Peyer's patch (tissue), 4 donors: ENCODE data around the gene SCN5A. TPM values are rescaled to one million over a fixed set of nuclear protein-coding genes. Genes with fewer than 3 reads are reported as not detected.

Source experiments
- DNase-seq, 3 donors: peaks; one replicate each; pipeline ENCODE4 v3.0.0-alpha.2; 2017 to 2019
- H3K27ac ChIP-seq, 4 donors: fragments of 200-600 bp; sonication (generic); one replicate each; pipeline ENCODE4 v1.5.1; 2016 to 2019
- H3K27me3 ChIP-seq, 2 donors: fragments of 200-600 bp; sonication (generic); one replicate each; pipeline ENCODE4 v1.5.1; 2019
- H3K36me3 ChIP-seq, 3 donors: fragments of 200-600 bp; sonication (generic); one replicate each; pipeline ENCODE4 v1.5.1; 2016 to 2019
- H3K4me1 ChIP-seq, 4 donors: fragments of 200-600 bp; sonication (generic); one replicate each; pipeline ENCODE4 v1.5.1; 2016 to 2019
- H3K4me3 ChIP-seq, 4 donors: fragments of 200-600 bp; sonication (generic); 1 replicate in 3 of 4; 2 replicates in 1 of 4; pipeline ENCODE4 v1.5.1; 2016 to 2019; ENCODE audit warnings: mild to moderate bottlenecking in 1 of 4
- H3K9me3 ChIP-seq, 4 donors: fragments of 200-600 bp; sonication (generic); one replicate each; pipeline ENCODE4 v1.5.1; 2016 to 2019; ENCODE audit warnings: mild to moderate bottlenecking in 1 of 4
- CTCF ChIP-seq, 6 experiments: fragments of 450-650 bp in 4 of 6; fragments of 200-600 bp in 2 of 6; sonication (generic) in 1 of 6; IDR thresholded peaks; one replicate each; pipeline ENCODE4 v1.5.1; 2017 to 2019; ENCODE audit warnings: antibody characterized with exemption in 6 of 6, mild to moderate bottlenecking in 3 of 6, moderate library complexity in 1 of 6
- POLR2A ChIP-seq, 2 donors: fragments of 450-650 bp; IDR thresholded peaks; one replicate each; pipeline ENCODE4 v1.5.1; 2017; ENCODE audit warnings: antibody characterized with exemption in 2 of 2, mild to moderate bottlenecking in 2 of 2, moderate library complexity in 2 of 2
- total RNA-seq, 4 donors: library from RNA; depleted of rRNA; stranded (reverse); fragments of >200 nt; gene quantifications; one replicate each; pipeline ENCODE4 v1.1.0, GENCODE V29; 2016

SCN5A gene
- total RNA-seq, 4 donors from 2014 or later: 0.13 TPM; not detected in 3

- peak in 1 of 3 donors; percentile 13 for DNase-seq
- no peak for TF ChIP-seq CTCF (IDR thresholded peaks at IDR 0.05)
- TF ChIP-seq POLR2A (IDR thresholded peaks at IDR 0.05): no peak
- Histone ChIP-seq H3K27ac (no peak overlapping the region), H3K27me3 (no peaks in the 10 kb centered on the region), H3K36me3 (no peaks in the 10 kb centered on the region), H3K9me3 (no peaks in the 10 kb centered on the region), H3K4me3 (no peak overlapping the region), H3K4me1 (no peaks in the 10 kb centered on the region)
These were observed 47.4 kb downstream of the SCN5A start for GRCh38 chr3:38601956-38602550.

GRCh38 chr3:38600551-38600950 is 48.9 kb downstream of the SCN5A start:
- H3K36me3 ChIP-seq: no peaks in the 10 kb centered on the region
- H3K9me3 ChIP-seq: no peaks in the 10 kb centered on the region
- no peak overlapping the region for H3K27ac ChIP-seq
- H3K27me3 ChIP-seq: no peaks in the 10 kb centered on the region
- DNase-seq: peak in 1 of 3 donors; percentile 2
- no peak for TF ChIP-seq POLR2A (IDR thresholded peaks at IDR 0.05)
- TF ChIP-seq CTCF (IDR thresholded peaks at IDR 0.05): no peak
- H3K4me1 ChIP-seq: no peaks in the 10 kb centered on the region
- no peak overlapping the region for H3K4me3 ChIP-seq

- TF ChIP-seq CTCF (IDR thresholded peaks at IDR 0.05) (no peak), POLR2A (IDR thresholded peaks at IDR 0.05) (no peak)
- H3K27me3 ChIP-seq: no peaks in the 10 kb centered on the region
- no peaks in the 10 kb centered on the region for H3K9me3 ChIP-seq
- H3K4me1 ChIP-seq: no peaks in the 10 kb centered on the region
- DNase-seq: peak in 1 of 3 donors; percentile 9
- H3K27ac ChIP-seq: no peak overlapping the region
- no peak overlapping the region for H3K4me3 ChIP-seq
- no peaks in the 10 kb centered on the region for H3K36me3 ChIP-seq
These were observed 49.6 kb downstream of the SCN5A start for GRCh38 chr3:38599886-38600285.

GRCh38 chr3:38598791-38599190 is 50.7 kb downstream of the SCN5A start:
- Histone ChIP-seq H3K36me3 (no peaks in the 10 kb centered on the region), H3K4me1 (no peaks in the 10 kb centered on the region), H3K27ac (no peak overlapping the region), H3K9me3 (no peaks in the 10 kb centered on the region), H3K4me3 (no peak overlapping the region), H3K27me3 (no peaks in the 10 kb centered on the region)
- DNase-seq: peak in 1 of 3 donors; percentile 41
- no peak for TF ChIP-seq POLR2A (IDR thresholded peaks at IDR 0.05)
- TF ChIP-seq CTCF (IDR thresholded peaks at IDR 0.05): no peak

GRCh38 chr3:38597502-38598060 is 51.9 kb downstream of the SCN5A start:
- no peaks in the 10 kb centered on the region for H3K36me3 ChIP-seq
- H3K27me3 ChIP-seq: no peaks in the 10 kb centered on the region
- TF ChIP-seq POLR2A (IDR thresholded peaks at IDR 0.05) (no peak), CTCF (IDR thresholded peaks at IDR 0.05) (no peak)
- no peaks in the 10 kb centered on the region for H3K4me1 ChIP-seq
- no peaks in the 10 kb centered on the region for H3K9me3 ChIP-seq
- peak in 1 of 3 donors; percentile 25 for DNase-seq
- H3K4me3 ChIP-seq: no peak overlapping the region
- no peak overlapping the region for H3K27ac ChIP-seq
